Measurements from ENCODE around the gene ABHD2.
"Not testable (repeated sequence)": the region's sequence is repeated elsewhere in the genome, so short reads cannot be mapped to it uniquely, and the experiment has no call there.

Gene ABHD2

GRCh38 chr15:89117790-89118189, 29.5 kb downstream of the ABHD2 start:
- no peak overlapping the region for H3K4me3 Mint-ChIP-seq
- H3K27ac Mint-ChIP-seq = no peak overlapping the region
- H3K27me3 Mint-ChIP-seq = no peaks in the 10 kb centered on the region
- no peaks in the 10 kb centered on the region for H3K9me3 Mint-ChIP-seq (ENCODE audit: low read depth)
- H3K4me1 Mint-ChIP-seq (ENCODE audit: low read depth) = peaks cover 2% of the 10 kb centered on the region
- peaks cover 12% of the 10 kb centered on the region for H3K36me3 Mint-ChIP-seq

GRCh38 chr15:89118481-89118989, 30.3 kb downstream of the ABHD2 start:
- no peaks in the 10 kb centered on the region for H3K4me1 Mint-ChIP-seq (ENCODE audit: low read depth)
- no peaks in the 10 kb centered on the region for H3K9me3 Mint-ChIP-seq (ENCODE audit: low read depth)

DNA sequence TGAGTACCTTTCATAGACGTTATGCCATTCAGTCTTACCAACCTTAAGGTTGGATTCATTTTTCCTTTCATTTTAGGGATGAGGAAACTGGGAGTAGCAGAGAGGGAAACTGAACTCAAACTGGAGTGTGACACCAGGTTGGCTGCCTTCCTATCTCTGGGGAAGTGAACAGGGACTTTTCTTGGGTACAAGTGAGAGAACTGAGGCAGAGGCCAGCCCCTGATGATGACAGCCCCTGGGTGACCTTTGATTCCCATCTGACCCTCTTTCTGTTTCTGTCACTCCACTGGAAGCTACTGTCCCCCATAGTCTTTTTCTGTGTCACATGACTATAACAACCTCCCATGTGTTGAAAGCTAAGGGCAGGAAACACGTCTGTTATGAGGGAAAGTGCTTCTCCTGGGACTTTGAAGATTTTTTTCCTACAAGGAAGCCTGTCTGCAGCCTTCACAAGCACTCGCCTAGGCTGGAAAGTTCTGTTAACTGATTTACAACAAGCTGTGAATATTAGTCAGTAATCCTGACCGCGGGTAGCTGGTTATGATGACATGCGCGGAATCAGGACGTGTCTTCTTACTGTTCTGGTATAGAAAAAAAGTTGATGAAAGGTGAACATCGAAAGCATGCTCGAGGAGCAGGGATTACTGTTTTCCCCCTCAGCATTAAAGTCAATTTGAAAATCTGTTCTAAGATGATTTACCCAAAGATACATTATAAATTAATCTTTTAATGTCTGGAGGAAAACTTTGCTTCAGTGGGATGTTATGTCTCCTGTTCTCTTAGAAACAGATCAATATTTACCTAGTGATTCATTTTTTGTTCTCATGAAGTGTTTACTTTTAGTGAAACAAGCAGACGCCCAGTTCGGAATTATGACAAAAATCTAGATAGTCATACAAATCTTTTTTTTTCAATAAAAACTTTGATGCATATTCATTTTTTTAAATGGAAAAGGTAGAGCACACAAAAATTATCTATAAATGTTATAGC, 31.5 kb downstream of the ABHD2 start:
- Mint-ChIP-seq H3K36me3 (peaks cover 8% of the 10 kb centered on the region), H3K27ac (no peak overlapping the region), H3K4me1 (ENCODE audit: low read depth) (no peaks in the 10 kb centered on the region), H3K4me3 (no peak overlapping the region), H3K27me3 (no peaks in the 10 kb centered on the region), H3K9me3 (ENCODE audit: low read depth) (no peaks in the 10 kb centered on the region)

More at GRCh38 chr15:89118481-89118989, 30.3 kb downstream of the ABHD2 start:
- H3K36me3 Mint-ChIP-seq = peaks cover 12% of the 10 kb centered on the region
- no peak overlapping the region for H3K4me3 Mint-ChIP-seq
- H3K27me3 Mint-ChIP-seq = no peaks in the 10 kb centered on the region
- H3K27ac Mint-ChIP-seq = no peak overlapping the region

DNA sequence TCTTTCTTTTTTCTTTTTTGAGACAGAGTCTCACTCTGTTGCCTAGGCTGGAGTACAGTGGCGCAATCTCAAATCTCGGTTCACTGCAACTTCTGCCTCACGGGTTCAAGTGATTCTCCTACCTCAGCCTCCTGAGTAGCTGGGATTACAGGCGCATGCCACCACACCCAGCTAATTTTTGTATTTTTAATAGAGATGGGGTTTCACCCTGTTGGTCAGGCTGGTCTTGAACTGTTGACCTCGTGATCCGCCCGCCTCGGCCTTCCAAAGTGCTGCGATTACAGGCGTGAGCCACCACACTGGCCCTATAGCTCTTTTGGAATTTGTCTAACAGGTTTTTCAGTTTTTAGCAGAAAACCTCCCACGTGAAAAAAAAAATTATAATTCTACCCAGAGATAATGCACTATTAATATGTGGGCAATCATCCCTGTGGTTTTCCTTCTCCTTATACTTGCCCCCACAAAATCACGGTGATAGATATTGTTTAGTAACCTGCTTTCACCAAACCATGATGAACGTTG, 32.3 kb downstream of the ABHD2 start:
- H3K36me3 Mint-ChIP-seq = peaks cover 10% of the 10 kb centered on the region
- H3K27ac Mint-ChIP-seq; H3K4me1 Mint-ChIP-seq (ENCODE audit: low read depth); H3K9me3 Mint-ChIP-seq (ENCODE audit: low read depth); H3K27me3 Mint-ChIP-seq; H3K4me3 Mint-ChIP-seq: not testable (repeated sequence)

GRCh38 chr15:89121414-89121813, 33.2 kb downstream of the ABHD2 start:
- Mint-ChIP-seq H3K9me3 (ENCODE audit: low read depth) (no peaks in the 10 kb centered on the region), H3K36me3 (peaks cover 16% of the 10 kb centered on the region), H3K4me3 (no peak overlapping the region), H3K4me1 (ENCODE audit: low read depth) (no peaks in the 10 kb centered on the region), H3K27ac (no peak overlapping the region), H3K27me3 (no peaks in the 10 kb centered on the region)

- H3K4me1 Mint-ChIP-seq (ENCODE audit: low read depth) = no peaks in the 10 kb centered on the region
- no peaks in the 10 kb centered on the region for H3K27me3 Mint-ChIP-seq
- no peak overlapping the region for H3K27ac Mint-ChIP-seq
- H3K9me3 Mint-ChIP-seq (ENCODE audit: low read depth) = no peaks in the 10 kb centered on the region
- no peak overlapping the region for H3K4me3 Mint-ChIP-seq
- peaks cover 15% of the 10 kb centered on the region for H3K36me3 Mint-ChIP-seq
These were observed 34.4 kb downstream of the ABHD2 start for GRCh38 chr15:89122505-89123180.

DNA sequence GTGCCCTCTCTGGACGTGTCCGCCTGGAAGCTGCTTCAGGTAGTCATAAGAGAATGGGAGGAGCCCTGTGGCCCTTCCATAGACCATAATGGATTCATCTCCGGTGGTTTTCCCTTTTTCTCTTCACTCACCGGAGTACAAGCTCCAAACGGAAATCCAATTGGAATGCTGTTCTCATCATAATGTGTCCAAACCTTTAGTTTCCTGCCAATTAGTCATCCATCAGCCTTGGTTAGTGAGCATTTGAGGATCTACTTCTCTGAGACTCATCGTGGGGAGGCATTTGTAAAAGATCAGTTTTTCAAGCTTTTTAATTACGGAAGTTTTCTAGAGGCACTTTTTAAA, 34.9 kb downstream of the ABHD2 start:
- no peak overlapping the region for H3K27ac Mint-ChIP-seq
- peaks cover 15% of the 10 kb centered on the region for H3K36me3 Mint-ChIP-seq
- no peaks in the 10 kb centered on the region for H3K9me3 Mint-ChIP-seq (ENCODE audit: low read depth)
- H3K4me1 Mint-ChIP-seq (ENCODE audit: low read depth) = no peaks in the 10 kb centered on the region
- H3K4me3 Mint-ChIP-seq = no peak overlapping the region
- no peaks in the 10 kb centered on the region for H3K27me3 Mint-ChIP-seq

GRCh38 chr15:89125088-89125826, 37.0 kb downstream of the ABHD2 start:
- Mint-ChIP-seq H3K4me1 (ENCODE audit: low read depth) (peaks cover 1% of the 10 kb centered on the region), H3K4me3 (no peak overlapping the region), H3K27ac (no peak overlapping the region), H3K27me3 (no peaks in the 10 kb centered on the region), H3K9me3 (ENCODE audit: low read depth) (no peaks in the 10 kb centered on the region), H3K36me3 (peaks cover 12% of the 10 kb centered on the region)

GRCh38 chr15:89126009-89126408, 37.8 kb downstream of the ABHD2 start:
- Mint-ChIP-seq H3K27ac (peak overlapping the region; percentile 12), H3K4me1 (ENCODE audit: low read depth) (peaks cover 1% of the 10 kb centered on the region), H3K9me3 (ENCODE audit: low read depth) (no peaks in the 10 kb centered on the region), H3K4me3 (no peak overlapping the region), H3K36me3 (peaks cover 12% of the 10 kb centered on the region), H3K27me3 (no peaks in the 10 kb centered on the region)

- Mint-ChIP-seq H3K36me3 (peaks cover 13% of the 10 kb centered on the region), H3K4me3 (no peak overlapping the region), H3K4me1 (ENCODE audit: low read depth) (peaks cover 4% of the 10 kb centered on the region), H3K27ac (no peak overlapping the region), H3K9me3 (ENCODE audit: low read depth) (no peaks in the 10 kb centered on the region), H3K27me3 (no peaks in the 10 kb centered on the region)
These were observed 38.9 kb downstream of the ABHD2 start for GRCh38 chr15:89127054-89127702.

DNA sequence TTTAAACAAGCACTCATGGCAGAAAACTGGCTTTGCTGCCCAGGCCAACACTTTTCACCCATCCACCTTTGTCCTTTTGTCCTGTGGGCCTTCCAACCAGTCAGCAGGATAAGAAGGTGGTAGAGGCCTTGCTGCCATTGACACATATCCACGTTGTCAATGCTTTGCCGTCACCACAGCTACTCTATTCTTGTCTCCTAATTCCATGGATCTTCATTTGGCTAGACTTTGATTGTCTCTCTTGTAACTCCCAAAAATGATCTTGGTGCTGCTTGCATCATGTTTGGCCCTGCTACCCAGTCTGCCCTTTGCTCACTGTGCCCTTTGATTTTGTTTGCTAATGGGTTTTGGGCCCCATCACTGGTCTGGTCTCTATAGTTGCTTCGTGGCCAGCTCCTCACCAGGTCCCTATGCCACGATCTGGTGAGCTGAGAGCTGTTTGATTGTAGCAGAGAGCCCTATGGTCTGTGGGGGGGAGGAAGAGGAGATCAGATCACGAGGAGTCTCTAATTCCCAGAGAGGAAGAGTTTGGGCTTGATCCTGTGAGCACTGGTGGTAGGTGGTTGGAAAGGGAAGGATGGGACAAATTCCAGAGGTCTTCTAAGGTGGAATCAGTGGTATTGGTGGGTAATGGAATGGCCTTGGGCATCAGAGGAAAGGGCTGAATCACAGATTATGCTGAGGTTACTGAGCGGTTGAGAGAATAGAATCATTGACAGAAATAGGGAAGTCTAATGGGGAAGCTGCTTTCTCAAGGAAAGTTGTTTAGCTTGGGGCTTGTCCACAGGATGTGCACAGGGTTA, 40.3 kb downstream of the ABHD2 start:
- Mint-ChIP-seq H3K9me3 (ENCODE audit: low read depth) (no peaks in the 10 kb centered on the region), H3K4me1 (ENCODE audit: low read depth) (peaks cover 15% of the 10 kb centered on the region), H3K36me3 (peaks cover 14% of the 10 kb centered on the region), H3K4me3 (no peak overlapping the region), H3K27me3 (no peaks in the 10 kb centered on the region), H3K27ac (no peak overlapping the region)

DNA sequence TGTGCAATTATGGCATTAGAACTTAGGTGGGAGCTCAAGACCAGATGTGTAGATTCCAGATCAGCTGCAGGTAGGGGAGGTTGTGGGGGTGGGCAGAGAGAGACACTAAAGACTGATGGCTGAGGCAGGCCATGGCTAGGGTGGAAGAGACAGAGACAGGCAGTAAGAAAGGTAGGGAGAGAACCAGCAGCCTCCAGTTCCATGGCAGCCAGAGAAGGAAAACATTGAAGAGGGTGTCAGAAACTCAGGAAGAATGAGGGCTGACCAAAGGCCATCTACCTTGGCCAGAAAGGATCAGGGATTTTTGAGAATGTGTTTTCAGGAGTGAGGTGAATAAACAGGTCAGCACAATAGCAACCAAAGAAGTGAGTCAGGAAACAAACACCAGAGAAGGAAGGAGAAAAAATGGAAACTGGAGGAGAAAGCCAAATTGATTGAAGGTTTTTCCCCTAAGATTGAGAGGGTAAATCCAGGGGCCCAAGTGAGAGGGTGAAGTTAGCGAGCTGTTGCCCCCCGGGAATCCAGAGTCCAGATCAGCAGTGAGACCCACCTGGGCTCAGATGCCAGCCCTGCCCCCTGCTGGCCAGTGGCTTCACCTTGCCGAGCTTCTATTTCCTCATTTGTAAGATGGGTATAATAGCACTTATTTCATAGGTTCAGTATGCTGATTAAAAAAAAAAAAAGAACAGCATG, 41.0 kb downstream of the ABHD2 start:
- Mint-ChIP-seq H3K27me3 (no peaks in the 10 kb centered on the region), H3K9me3 (ENCODE audit: low read depth) (no peaks in the 10 kb centered on the region), H3K27ac (no peak overlapping the region), H3K36me3 (peaks cover 15% of the 10 kb centered on the region), H3K4me1 (ENCODE audit: low read depth) (peaks cover 15% of the 10 kb centered on the region), H3K4me3 (no peak overlapping the region)

DNA sequence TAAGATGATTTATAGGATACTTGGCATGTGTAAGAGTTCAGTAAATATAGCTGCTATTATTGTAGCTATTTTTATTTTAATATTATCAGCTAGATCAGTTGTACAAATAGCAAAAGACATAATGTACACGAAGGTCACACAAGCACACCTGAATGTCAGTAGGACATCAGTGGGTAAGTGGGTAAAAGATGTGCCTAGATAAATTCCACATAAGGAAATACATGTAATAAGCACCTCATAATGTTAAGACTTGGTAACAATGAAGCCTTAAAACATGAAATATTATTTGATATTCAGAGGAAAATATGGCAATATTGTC, 41.5 kb downstream of the ABHD2 start:
- Mint-ChIP-seq H3K9me3 (ENCODE audit: low read depth) (no peaks in the 10 kb centered on the region), H3K27ac (no peak overlapping the region)

More for the DNA sequence above, 41.5 kb downstream of the ABHD2 start:
- Mint-ChIP-seq H3K4me3 (no peak overlapping the region), H3K36me3 (peaks cover 15% of the 10 kb centered on the region), H3K27me3 (no peaks in the 10 kb centered on the region), H3K4me1 (ENCODE audit: low read depth) (peaks cover 15% of the 10 kb centered on the region)
